ENCODE measurements around the gene ANTXR1. TPM values are rescaled to one million over a fixed set of nuclear protein-coding genes. Genes with fewer than 3 reads are reported as not detected.

The ANTXR1 gene
- polyA plus RNA-seq, 1 of the 3 experiments (the other 2 are of a cell fraction) = 114 TPM

DNA sequence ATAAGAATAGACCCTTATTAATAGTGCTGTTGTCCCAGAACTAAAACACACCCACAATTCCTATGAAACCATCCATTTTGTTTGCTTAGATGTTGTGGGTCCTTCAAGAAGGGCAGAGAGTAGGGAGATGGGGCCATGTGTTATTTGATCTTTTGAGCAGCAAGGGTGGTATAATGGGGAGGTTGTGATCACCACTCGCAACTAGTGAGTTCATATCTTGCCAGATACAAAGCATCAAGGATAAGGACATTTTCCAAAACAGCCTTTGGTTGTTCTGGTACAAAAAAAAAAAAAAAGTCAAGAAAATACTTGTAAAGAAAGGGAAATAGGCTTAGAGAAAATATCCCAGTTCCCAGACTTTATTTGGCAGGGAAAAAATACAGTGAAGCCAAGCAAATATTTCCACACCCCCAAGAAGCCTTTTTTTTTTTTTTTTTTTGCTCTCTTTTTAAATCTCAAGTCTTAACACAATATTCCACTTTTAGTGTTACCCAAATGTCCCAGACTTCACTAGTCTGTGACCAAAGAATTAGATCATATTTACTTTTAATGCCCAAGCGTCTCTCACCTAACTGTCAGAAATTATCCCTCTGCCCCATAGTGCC lies 54.1 kb downstream of the ANTXR1 start:
- Histone ChIP-seq H3K4me3 (ENCODE audit: low read depth in 2 of 2, low read length in 1 of 2) (no peak overlapping the region), H3K27me3 (ENCODE audit: insufficient read depth) (no peaks in the 10 kb centered on the region), H3K9ac (no peak overlapping the region), H3K9me2 (no peaks in the 10 kb centered on the region), H3K27ac (ENCODE audit: low read depth in 2 of 2, low read length in 1 of 2) (no peak overlapping the region), H3K79me2 (ENCODE audit: insufficient read depth) (peaks cover 60% of the 10 kb centered on the region; the same call in 1 of the 2 replicates), H2AFZ (ENCODE audit: low read depth) (no peak overlapping the region), H3K4me1 (ENCODE audit: control insufficient read depth in 1 of 2, insufficient read depth in 2 of 2, low read depth in 1 of 2, low read length in 1 of 2) (peaks cover 0 to under 1% of the 10 kb centered on the region in 2 experiments; a peak in 2 of 4 replicates), H3K36me3 (replicated peaks in 1 of 2; ENCODE audit: control insufficient read depth in 1 of 2, insufficient read depth in 2 of 2, low read length in 1 of 2) (peaks cover 32 to 54% of the 10 kb centered on the region in 2 experiments), H3F3A (replicated peaks; ENCODE audit: insufficient read depth) (peaks cover 12% of the 10 kb centered on the region), H3K9me3 (no peaks in the 10 kb centered on the region), H3K4me2 (no peak overlapping the region), H4K20me1 (ENCODE audit: insufficient read depth) (peaks cover 8% of the 10 kb centered on the region)
- no peak for DNase-seq
- WGBS (ENCODE audit: low lambda C conversion rate) = 93% methylated on average over 2 of the region's 2 CpGs
- ChIA-PET CTCF (no interaction called here), POLR2A (no interaction called here)
- no peak for TF ChIP-seq FOSL2 (IDR thresholded peaks at IDR 0.05; ENCODE audit: borderline replicate concordance, low read depth)
- TF ChIP-seq TAF1 (IDR thresholded peaks at IDR 0.05; ENCODE audit: borderline replicate concordance, low read depth, low read length) = no peak
- TF ChIP-seq RAD21 (IDR thresholded peaks at IDR 0.05; ENCODE audit: low read length) = no peak
- no peak for TF ChIP-seq RXRA (IDR thresholded peaks at IDR 0.05; ENCODE audit: borderline replicate concordance, low read depth)
- TF ChIP-seq YY1 (IDR thresholded peaks at IDR 0.05; ENCODE audit: low read depth) = no peak
- TF ChIP-seq, protein P1, sequence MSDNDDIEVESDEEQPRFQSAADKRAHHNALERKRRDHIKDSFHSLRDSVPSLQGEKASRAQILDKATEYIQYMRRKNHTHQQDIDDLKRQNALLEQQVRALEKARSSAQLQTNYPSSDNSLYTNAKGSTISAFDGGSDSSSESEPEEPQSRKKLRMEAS (IDR thresholded peaks at IDR 0.05; ENCODE audit: low read depth) = no peak
- TF ChIP-seq EZH2phosphoT487 (IDR thresholded peaks at IDR 0.05; ENCODE audit: borderline replicate concordance, low read depth) = no peak
- TF ChIP-seq TCF12 (IDR thresholded peaks at IDR 0.05) = no peak
- TF ChIP-seq, protein P2, sequence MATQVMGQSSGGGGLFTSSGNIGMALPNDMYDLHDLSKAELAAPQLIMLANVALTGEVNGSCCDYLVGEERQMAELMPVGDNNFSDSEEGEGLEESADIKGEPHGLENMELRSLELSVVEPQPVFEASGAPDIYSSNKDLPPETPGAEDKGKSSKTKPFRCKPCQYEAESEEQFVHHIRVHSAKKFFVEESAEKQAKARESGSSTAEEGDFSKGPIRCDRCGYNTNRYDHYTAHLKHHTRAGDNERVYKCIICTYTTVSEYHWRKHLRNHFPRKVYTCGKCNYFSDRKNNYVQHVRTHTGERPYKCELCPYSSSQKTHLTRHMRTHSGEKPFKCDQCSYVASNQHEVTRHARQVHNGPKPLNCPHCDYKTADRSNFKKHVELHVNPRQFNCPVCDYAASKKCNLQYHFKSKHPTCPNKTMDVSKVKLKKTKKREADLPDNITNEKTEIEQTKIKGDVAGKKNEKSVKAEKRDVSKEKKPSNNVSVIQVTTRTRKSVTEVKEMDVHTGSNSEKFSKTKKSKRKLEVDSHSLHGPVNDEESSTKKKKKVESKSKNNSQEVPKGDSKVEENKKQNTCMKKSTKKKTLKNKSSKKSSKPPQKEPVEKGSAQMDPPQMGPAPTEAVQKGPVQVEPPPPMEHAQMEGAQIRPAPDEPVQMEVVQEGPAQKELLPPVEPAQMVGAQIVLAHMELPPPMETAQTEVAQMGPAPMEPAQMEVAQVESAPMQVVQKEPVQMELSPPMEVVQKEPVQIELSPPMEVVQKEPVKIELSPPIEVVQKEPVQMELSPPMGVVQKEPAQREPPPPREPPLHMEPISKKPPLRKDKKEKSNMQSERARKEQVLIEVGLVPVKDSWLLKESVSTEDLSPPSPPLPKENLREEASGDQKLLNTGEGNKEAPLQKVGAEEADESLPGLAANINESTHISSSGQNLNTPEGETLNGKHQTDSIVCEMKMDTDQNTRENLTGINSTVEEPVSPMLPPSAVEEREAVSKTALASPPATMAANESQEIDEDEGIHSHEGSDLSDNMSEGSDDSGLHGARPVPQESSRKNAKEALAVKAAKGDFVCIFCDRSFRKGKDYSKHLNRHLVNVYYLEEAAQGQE (IDR thresholded peaks at IDR 0.05; ENCODE audit: low read depth, low read length) = no peak
- no peak for TF ChIP-seq MEF2A (IDR thresholded peaks at IDR 0.05; ENCODE audit: borderline replicate concordance, low read depth)
- TF ChIP-seq ELF1 (IDR thresholded peaks at IDR 0.05) = no peak
- TF ChIP-seq SIN3A (IDR thresholded peaks at IDR 0.05; ENCODE audit: borderline replicate concordance, low read depth, low read length) = no peak
- TF ChIP-seq MXI1 (IDR thresholded peaks at IDR 0.05; ENCODE audit: low read depth, low read length) = no peak
- TF ChIP-seq CTCF (IDR thresholded peaks at IDR 0.05) = no peak
- no peak for TF ChIP-seq PBX3 (IDR thresholded peaks at IDR 0.05)
- no peak for TF ChIP-seq CHD2 (IDR thresholded peaks at IDR 0.05; ENCODE audit: low read length, partially characterized antibody)
- no peak for TF ChIP-seq RFX5 (IDR thresholded peaks at IDR 0.05; ENCODE audit: low read length)
- TF ChIP-seq TEAD4 (IDR thresholded peaks at IDR 0.05; ENCODE audit: borderline replicate concordance, insufficient read depth) = no peak

Measured in SK-N-SH (cell line).